OCI-LY7 (cell line): ENCODE results near the gene TAF11L4. TPM values are rescaled to one million over a fixed set of nuclear protein-coding genes. Genes with fewer than 3 reads are reported as not detected.
"Not testable (repeated sequence)": the region's sequence is repeated elsewhere in the genome, so short reads cannot be mapped to it uniquely, and the experiment has no call there.

Experiments
- BruUV-seq: library from RNA; stranded (reverse); fragments of 400-500 nt; replicated peaks from 2 replicates; lab custom pipeline; 2021; lab: Mats Ljungman, UMichigan
- CTCF ChIA-PET: fragments of 300-600 bp; sonication (Branson Sonifier 250); formaldehyde crosslinking; loops from one replicate; lab custom pipeline; 2022; ENCODE audit warnings: antibody characterized with exemption; ENCODE audit not compliant: unreplicated experiment; lab: Charles Lee
- POLR2A ChIA-PET: fragments of 300-600 bp; sonication (Branson Sonifier 250); formaldehyde crosslinking; loops from one replicate; lab custom pipeline; 2022; ENCODE audit warnings: antibody characterized with exemption; lab: Charles Lee
- DNase-seq: peaks from one replicate; pipeline ENCODE4 v3.0.0-alpha.2; 2015; ENCODE audit warnings: low spot score
- H2AFZ ChIP-seq: fragments of 200-600 bp; sonication (generic), shearing (Covaris generic); 2 replicates; pipeline ENCODE4 v1.6.1; 2014; ENCODE audit warnings: mild to moderate bottlenecking, antibody characterized with exemption, low read length, moderate library complexity
- H3K27ac ChIP-seq: fragments of 200-600 bp; sonication (generic); 2 replicates; pipeline ENCODE4 v1.5.1; 2014; ENCODE audit warnings: mixed run types, low read depth, mild to moderate bottlenecking, moderate library complexity, low read length, inconsistent platforms; ENCODE audit not compliant: poor library complexity, severe bottlenecking
- H3K36me3 ChIP-seq: fragments of 200-600 bp; sonication (generic); 2 replicates; pipeline ENCODE4 v1.6.1; 2014; ENCODE audit warnings: mild to moderate bottlenecking, antibody characterized with exemption, low read length, moderate library complexity, mixed read lengths; ENCODE audit not compliant: insufficient read depth
- H3K4me1 ChIP-seq: fragments of 200-600 bp; sonication (generic); 2 replicates; pipeline ENCODE4 v1.5.1; 2014; ENCODE audit warnings: mild to moderate bottlenecking, low read length; ENCODE audit not compliant: insufficient read depth, poor library complexity, severe bottlenecking
- H3K4me2 ChIP-seq: fragments of 200-600 bp; sonication (generic); 2 replicates; pipeline ENCODE4 v1.6.1; 2014; ENCODE audit warnings: mild to moderate bottlenecking, low read length
- H3K4me3 ChIP-seq: fragments of 200-600 bp; sonication (generic); 2 replicates; pipeline ENCODE4 v1.5.1; 2014; ENCODE audit warnings: mild to moderate bottlenecking, low read depth, low read length; ENCODE audit not compliant: poor library complexity, severe bottlenecking
- H3K79me2 ChIP-seq: fragments of 200-600 bp; sonication (generic); 2 replicates; pipeline ENCODE4 v1.6.1; 2016; ENCODE audit warnings: low read depth, mild to moderate bottlenecking, low read length, moderate library complexity, mixed read lengths; ENCODE audit not compliant: insufficient read depth
- H3K9me2 ChIP-seq: fragments of 200-600 bp; sonication (generic); 2 replicates; pipeline ENCODE4 v1.6.1; 2016; ENCODE audit warnings: mild to moderate bottlenecking, low read length, mixed read lengths; ENCODE audit not compliant: insufficient read depth
- H3K9me3 ChIP-seq: fragments of 200-600 bp; sonication (generic); 2 replicates; pipeline ENCODE4 v1.6.1; 2014; ENCODE audit warnings: mild to moderate bottlenecking, mixed run types, low read length, mixed read lengths
- H4K20me1 ChIP-seq: fragments of 200-600 bp; sonication (generic); 2 replicates; pipeline ENCODE4 v1.6.1; 2014; ENCODE audit warnings: mild to moderate bottlenecking, antibody characterized with exemption, low read length, moderate library complexity, mixed read lengths; ENCODE audit not compliant: insufficient read depth
- EZH2phosphoT487 ChIP-seq: fragments of 200-600 bp; sonication (generic); IDR thresholded peaks from 2 replicates; pipeline ENCODE4 v1.6.1; 2018; ENCODE audit warnings: low read depth, borderline replicate concordance, mild to moderate bottlenecking, mixed run types, antibody characterized with exemption, low read length, moderate library complexity, mixed read lengths
- intact Hi-C: fragments of 100-400 bp; cut with micrococcal nuclease; formaldehyde crosslinking; loops from one replicate; pipeline ENCODE4 v1.10.0; 2022; ENCODE audit not compliant: unreplicated experiment
- total RNA-seq, 2 experiments: library from RNA; depleted of rRNA in 1 of 2; stranded (reverse); fragments of >200 nt in 1 of 2; shearing (Covaris generic) in 1 of 2; gene quantifications; 2 replicates each; pipeline ENCODE4 v1.2.3, GENCODE V29; 2014 to 2022
- TF ChIP-seq, protein P1 (sequence below): fragments of 200-600 bp; sonication (generic); conservative IDR thresholded peaks from 2 replicates; pipeline ENCODE4 v1.5.1; 2014; ENCODE audit warnings: mild to moderate bottlenecking, antibody characterized with exemption, low read length, moderate library complexity, mixed read lengths

TAF11L4 gene
- total RNA-seq, 2 experiments from 2014 or later: not detected

DNA sequence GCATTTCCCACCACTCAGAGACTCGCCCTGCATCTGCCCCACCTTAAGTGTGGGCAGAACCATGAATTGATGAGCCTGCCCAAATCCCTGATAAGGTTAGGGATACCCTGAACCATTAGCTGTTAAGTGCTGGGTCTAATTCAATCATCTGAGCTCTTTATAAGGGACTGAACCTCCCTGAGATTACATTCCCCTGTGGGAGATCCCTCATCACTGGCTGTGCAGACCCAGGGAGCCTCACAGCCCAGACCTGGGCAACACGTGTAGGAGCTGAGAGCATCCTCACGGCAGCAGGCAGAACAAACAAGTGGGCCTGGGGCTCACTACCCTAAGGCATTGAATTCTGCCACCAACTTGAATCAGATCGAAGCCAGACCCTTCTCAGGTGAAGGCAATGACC lies 24.2 kb upstream of the TAF11L4 start:
- Histone ChIP-seq H3K9me3 (no peaks in the 10 kb centered on the region), H2AFZ (no peak overlapping the region), H3K4me1 (no peaks in the 10 kb centered on the region), H3K9me2 (no peaks in the 10 kb centered on the region), H3K27ac (no peak overlapping the region), H3K4me3 (no peak overlapping the region), H3K79me2 (no peaks in the 10 kb centered on the region), H3K36me3 (no peaks in the 10 kb centered on the region), H3K4me2 (no peak overlapping the region), H4K20me1 (no peaks in the 10 kb centered on the region)
- CTCF ChIA-PET: no interaction called here
- BruUV-seq: no TSS peak
- no peak for DNase-seq
- intact Hi-C loops: no loop called here
- POLR2A ChIA-PET: no interaction called here
- TF ChIP-seq, protein P1, sequence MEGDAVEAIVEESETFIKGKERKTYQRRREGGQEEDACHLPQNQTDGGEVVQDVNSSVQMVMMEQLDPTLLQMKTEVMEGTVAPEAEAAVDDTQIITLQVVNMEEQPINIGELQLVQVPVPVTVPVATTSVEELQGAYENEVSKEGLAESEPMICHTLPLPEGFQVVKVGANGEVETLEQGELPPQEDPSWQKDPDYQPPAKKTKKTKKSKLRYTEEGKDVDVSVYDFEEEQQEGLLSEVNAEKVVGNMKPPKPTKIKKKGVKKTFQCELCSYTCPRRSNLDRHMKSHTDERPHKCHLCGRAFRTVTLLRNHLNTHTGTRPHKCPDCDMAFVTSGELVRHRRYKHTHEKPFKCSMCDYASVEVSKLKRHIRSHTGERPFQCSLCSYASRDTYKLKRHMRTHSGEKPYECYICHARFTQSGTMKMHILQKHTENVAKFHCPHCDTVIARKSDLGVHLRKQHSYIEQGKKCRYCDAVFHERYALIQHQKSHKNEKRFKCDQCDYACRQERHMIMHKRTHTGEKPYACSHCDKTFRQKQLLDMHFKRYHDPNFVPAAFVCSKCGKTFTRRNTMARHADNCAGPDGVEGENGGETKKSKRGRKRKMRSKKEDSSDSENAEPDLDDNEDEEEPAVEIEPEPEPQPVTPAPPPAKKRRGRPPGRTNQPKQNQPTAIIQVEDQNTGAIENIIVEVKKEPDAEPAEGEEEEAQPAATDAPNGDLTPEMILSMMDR: no peak
- no peak for TF ChIP-seq EZH2phosphoT487

DNA sequence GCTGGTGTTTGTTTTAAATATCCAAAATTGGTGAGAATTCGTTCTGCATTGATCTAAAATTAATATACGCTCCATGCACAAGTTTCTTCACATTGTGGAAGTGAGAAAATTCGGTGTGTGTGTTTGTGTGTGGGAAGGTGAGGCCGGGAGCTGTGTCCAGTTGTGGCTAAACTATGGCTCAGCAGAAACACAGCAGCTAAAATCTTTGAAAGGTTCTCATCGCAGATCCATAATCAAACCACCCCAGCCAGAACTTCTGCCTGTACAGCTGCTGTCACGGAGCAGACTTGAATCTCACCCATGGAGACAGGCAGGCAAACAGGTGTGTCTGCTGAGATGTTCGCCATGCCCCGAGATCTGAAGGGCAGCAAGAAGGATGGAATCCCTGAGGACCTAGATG lies 23.7 kb upstream of the TAF11L4 start, which contains the start of gene TAF11L2:
TAF11L2 (plus strand) TSS at position 301 of the 400 bp plus-strand sequence.
- H3K79me2 ChIP-seq, H3K4me2 ChIP-seq, H3K4me3 ChIP-seq, H3K36me3 ChIP-seq, CTCF ChIA-PET, POLR2A ChIA-PET, H3K27ac ChIP-seq, DNase-seq, intact Hi-C loops, H2AFZ ChIP-seq, H4K20me1 ChIP-seq, H3K9me2 ChIP-seq, H3K9me3 ChIP-seq, H3K4me1 ChIP-seq, BruUV-seq: not testable (repeated sequence)

DNA sequence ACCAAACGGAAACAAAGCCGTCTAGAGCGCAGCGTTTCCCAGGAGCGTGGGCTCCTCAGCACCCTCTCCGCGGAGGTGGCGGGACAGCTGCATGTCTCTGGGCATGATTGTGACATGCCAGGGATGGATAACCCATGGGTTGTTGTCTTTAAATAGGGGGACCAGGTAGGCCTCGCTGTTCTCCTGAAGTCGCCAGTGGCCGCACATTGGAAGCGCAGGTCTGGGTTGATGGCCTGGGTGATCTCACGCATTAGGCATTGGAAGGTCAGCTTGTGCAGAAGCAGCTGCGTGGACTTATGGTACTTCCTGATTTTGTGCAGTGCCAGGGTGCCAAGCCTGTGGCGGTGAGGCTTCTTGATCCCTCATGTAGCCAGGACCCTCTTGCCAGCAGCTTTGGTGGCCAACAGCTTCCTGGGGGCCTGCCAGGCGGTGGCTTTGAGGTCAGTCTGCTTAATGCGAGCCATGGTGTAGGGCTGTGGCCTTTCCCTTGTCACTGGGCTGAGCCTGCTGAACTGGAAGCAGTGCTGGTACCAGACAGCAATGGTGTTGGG lies 9.8 kb upstream of the TAF11L4 start:
- intact Hi-C loops: no loop called here
- Histone ChIP-seq H3K79me2 (no peaks in the 10 kb centered on the region), H3K4me3 (no peak overlapping the region), H4K20me1 (no peaks in the 10 kb centered on the region), H3K9me2 (no peaks in the 10 kb centered on the region), H3K36me3 (no peaks in the 10 kb centered on the region), H3K9me3 (no peaks in the 10 kb centered on the region), H3K27ac (no peak overlapping the region), H3K4me2 (no peak overlapping the region), H3K4me1 (no peaks in the 10 kb centered on the region), H2AFZ (no peak overlapping the region)
- DNase-seq: no peak
- BruUV-seq: no TSS peak
- ChIA-PET POLR2A (no interaction called here), CTCF (no interaction called here)
- no peak for TF ChIP-seq EZH2phosphoT487
- TF ChIP-seq, protein P1: no peak

DNA sequence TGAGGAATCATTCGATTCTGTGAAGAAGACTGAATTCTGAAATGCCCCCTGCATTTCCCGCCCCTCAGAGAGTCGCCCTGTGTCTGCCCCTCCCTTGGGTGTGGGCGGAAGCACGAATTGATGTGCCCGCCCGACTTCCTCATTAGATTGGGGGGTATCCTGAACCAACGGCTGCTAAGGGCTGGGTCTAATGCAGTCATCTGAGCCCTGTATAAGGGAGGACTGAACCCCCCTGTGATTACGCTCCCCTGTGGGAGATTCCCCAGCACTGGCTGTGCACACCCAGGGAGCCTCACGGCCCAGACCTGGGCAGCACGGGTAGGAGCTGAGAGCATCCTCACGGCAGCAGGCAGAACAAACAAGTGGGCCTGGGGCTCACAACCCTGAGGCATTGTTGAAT lies 4.1 kb upstream of the TAF11L4 start:
- intact Hi-C loops: not testable (repeated sequence)

DNA sequence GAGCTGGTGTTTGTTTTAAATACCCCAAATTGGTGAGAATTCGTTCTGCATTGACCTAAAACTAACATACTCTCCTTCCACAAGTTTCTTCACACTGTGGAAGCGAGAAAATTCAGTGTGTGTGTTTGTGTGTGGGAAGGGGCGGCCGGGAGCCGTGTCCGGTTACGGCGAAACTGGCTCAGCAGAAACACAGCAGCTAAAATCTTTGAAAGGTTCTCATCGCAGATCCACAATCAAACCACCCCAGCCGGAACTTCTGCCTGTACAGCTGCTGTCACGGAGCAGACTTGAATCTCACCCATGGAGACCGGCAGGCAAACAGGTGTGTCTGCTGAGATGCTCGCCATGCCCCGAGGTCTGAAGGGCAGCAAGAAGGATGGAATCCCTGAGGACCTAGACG lies 3.5 kb upstream of the TAF11L4 start, which contains the start of gene TAF11L3:
TAF11L3 (plus strand) TSS at position 301 of the 400 bp plus-strand sequence.
- H3K27ac ChIP-seq, H3K4me3 ChIP-seq, CTCF ChIA-PET, H3K9me3 ChIP-seq, H3K4me1 ChIP-seq, H3K9me2 ChIP-seq, intact Hi-C loops, BruUV-seq, H3K4me2 ChIP-seq, H3K79me2 ChIP-seq, H4K20me1 ChIP-seq, H2AFZ ChIP-seq, DNase-seq, POLR2A ChIA-PET, H3K36me3 ChIP-seq: not testable (repeated sequence)

More for the DNA sequence above, 4.1 kb upstream of the TAF11L4 start:
- H3K4me1 ChIP-seq, DNase-seq, H3K9me3 ChIP-seq, H3K4me2 ChIP-seq, H3K36me3 ChIP-seq, H3K9me2 ChIP-seq, H3K4me3 ChIP-seq, BruUV-seq, H3K27ac ChIP-seq, CTCF ChIA-PET, H2AFZ ChIP-seq, H4K20me1 ChIP-seq, POLR2A ChIA-PET, H3K79me2 ChIP-seq: not testable (repeated sequence)
